Stimulated activated CD4-positive, alpha-beta T cell treated with anti-CD3 and anti-CD28 coated beads, Interleukin-2, amount 100 ng/mL, for 4 hours (primary cell): Measurements from ENCODE around the gene EPHB1.

Experiments used
- DNase-seq: peaks from one replicate; pipeline ENCODE4 v3.0.0-alpha.2; 2020; ENCODE audit warnings: low read depth

The EPHB1 gene

GRCh38 chr3:134911586-134912548, 116.8 kb downstream of the EPHB1 start:
- no peak for DNase-seq

GRCh38 chr3:134916276-134916961, 121.4 kb downstream of the EPHB1 start:
- DNase-seq, result no peak

GRCh38 chr3:134917631-134918030, 122.6 kb downstream of the EPHB1 start:
- DNase-seq, result no peak

- no peak for DNase-seq
Measured at GRCh38 chr3:134918441-134918840, 123.4 kb downstream of the EPHB1 start.

- DNase-seq, result no peak
Measured at GRCh38 chr3:134922101-134922500, 127.0 kb downstream of the EPHB1 start.

GRCh38 chr3:134922866-134923265, 127.8 kb downstream of the EPHB1 start:
- no peak for DNase-seq

- no peak for DNase-seq
Measured at GRCh38 chr3:134923286-134923685, 128.2 kb downstream of the EPHB1 start.

- DNase-seq, result no peak
Measured at GRCh38 chr3:134927599-134927998, 132.5 kb downstream of the EPHB1 start.

GRCh38 chr3:134928392-134928791, 133.3 kb downstream of the EPHB1 start:
- DNase-seq, result no peak

- DNase-seq, result no peak
Measured at GRCh38 chr3:134928819-134929218, 133.8 kb downstream of the EPHB1 start.

GRCh38 chr3:134929976-134930375, 134.9 kb downstream of the EPHB1 start:
- no peak for DNase-seq

GRCh38 chr3:134931045-134931785, 136.2 kb downstream of the EPHB1 start:
- no peak for DNase-seq

- no peak for DNase-seq
Measured at GRCh38 chr3:134932035-134932434, 137.0 kb downstream of the EPHB1 start.

GRCh38 chr3:134933997-134934396, 138.9 kb downstream of the EPHB1 start:
- no peak for DNase-seq

GRCh38 chr3:134934933-134935332, 139.9 kb downstream of the EPHB1 start:
- DNase-seq, result no peak

GRCh38 chr3:134937256-134938028, 142.4 kb downstream of the EPHB1 start:
- no peak for DNase-seq

GRCh38 chr3:134938029-134938525, 143.0 kb downstream of the EPHB1 start:
- no peak for DNase-seq

- DNase-seq, result no peak
Measured at GRCh38 chr3:134939978-134940377, 144.9 kb downstream of the EPHB1 start.

GRCh38 chr3:134941820-134942219, 146.8 kb downstream of the EPHB1 start:
- no peak for DNase-seq

GRCh38 chr3:134944429-134944828, 149.4 kb downstream of the EPHB1 start:
- DNase-seq, result no peak

- DNase-seq, result no peak
Measured at GRCh38 chr3:134949150-134949549, 154.1 kb downstream of the EPHB1 start.

- DNase-seq, result no peak
Measured at GRCh38 chr3:134952371-134952770, 157.3 kb downstream of the EPHB1 start.
